GM10248 (cell line): ENCODE data around the gene CTTN.

Source experiments
- CTCF ChIA-PET: fragments of 300-600 bp; sonication (Branson Sonifier 250); formaldehyde crosslinking; extraction: SDS; loops from one replicate; lab custom pipeline; 2021; ENCODE audit warnings: antibody characterized with exemption; lab: Yijun Ruan, JAX
- POLR2A ChIA-PET: fragments of 350-650 bp; sonication (Branson Sonifier 250); formaldehyde crosslinking; extraction: SDS; loops from one replicate; lab custom pipeline; 2020; ENCODE audit warnings: antibody characterized with exemption; lab: Yijun Ruan, JAX
- DNase-seq: peaks from one replicate; pipeline ENCODE4 v3.0.0; 2012; ENCODE audit errors: extremely low spot score
- CTCF ChIP-seq: IDR thresholded peaks from 2 replicates; pipeline ENCODE4 v1.5.1; 2012; ENCODE audit warnings: mild to moderate bottlenecking, low read depth; ENCODE audit errors: extremely low read depth, missing control alignments, control extremely low read depth

The CTTN gene

GRCh38 chr11:70473186-70473872 is 75.0 kb downstream of the CTTN start:
- no peak for DNase-seq
- ChIA-PET CTCF (interaction anchor here (1.1 kb wide), 1 partner anchor 8 kb away, joined by 3 read pairs; no protein-coding TSS in a partner anchor), POLR2A (no interaction called here)
- TF ChIP-seq CTCF: no peak

GRCh38 chr11:70473873-70474690 is 75.8 kb downstream of the CTTN start:
- ChIA-PET CTCF (interaction anchor here (1.1 kb wide), 1 partner anchor 9 kb away, joined by 3 read pairs; no protein-coding TSS in a partner anchor), POLR2A (no interaction called here)
- no peak for DNase-seq
- TF ChIP-seq CTCF: no peak

GRCh38 chr11:70474710-70475109 is 76.4 kb downstream of the CTTN start:
- ChIA-PET POLR2A (no interaction called here), CTCF (no interaction called here)
- DNase-seq: no peak
- TF ChIP-seq CTCF: no peak

GRCh38 chr11:70476669-70477068 is 78.3 kb downstream of the CTTN start:
- CTCF ChIA-PET: interaction anchor here (1.5 kb wide), 1 partner anchor 9 kb away, joined by 4 read pairs; no protein-coding TSS in a partner anchor
- TF ChIP-seq CTCF: no peak
- POLR2A ChIA-PET: no interaction called here
- no peak for DNase-seq

- no peak for TF ChIP-seq CTCF
- POLR2A ChIA-PET: no interaction called here
- DNase-seq: no peak
- CTCF ChIA-PET: interaction anchor here (0.9 to 1.5 kb wide), 2 partner anchors 9 kb away, joined by 3 to 4 read pairs; no protein-coding TSS in a partner anchor
Observed at GRCh38 chr11:70477176-70477575, 78.8 kb downstream of the CTTN start.

GRCh38 chr11:70477609-70478008 is 79.3 kb downstream of the CTTN start:
- ChIA-PET CTCF (interaction anchor here (0.9 kb wide), 1 partner anchor 10 kb away, joined by 3 read pairs; no protein-coding TSS in a partner anchor), POLR2A (no interaction called here)
- no peak for DNase-seq
- TF ChIP-seq CTCF: no peak
